ENCODE data around the gene WIZ. TPM values are rescaled to one million over a fixed set of nuclear protein-coding genes. Genes with fewer than 3 reads are reported as not detected.

Gene WIZ
- total and polyA plus RNA-seq, 2 of the 8 experiments (the other 6 are each of a cell fraction or from before 2014, with no cell fraction given) = 12.5 to 33.2 TPM

DNA sequence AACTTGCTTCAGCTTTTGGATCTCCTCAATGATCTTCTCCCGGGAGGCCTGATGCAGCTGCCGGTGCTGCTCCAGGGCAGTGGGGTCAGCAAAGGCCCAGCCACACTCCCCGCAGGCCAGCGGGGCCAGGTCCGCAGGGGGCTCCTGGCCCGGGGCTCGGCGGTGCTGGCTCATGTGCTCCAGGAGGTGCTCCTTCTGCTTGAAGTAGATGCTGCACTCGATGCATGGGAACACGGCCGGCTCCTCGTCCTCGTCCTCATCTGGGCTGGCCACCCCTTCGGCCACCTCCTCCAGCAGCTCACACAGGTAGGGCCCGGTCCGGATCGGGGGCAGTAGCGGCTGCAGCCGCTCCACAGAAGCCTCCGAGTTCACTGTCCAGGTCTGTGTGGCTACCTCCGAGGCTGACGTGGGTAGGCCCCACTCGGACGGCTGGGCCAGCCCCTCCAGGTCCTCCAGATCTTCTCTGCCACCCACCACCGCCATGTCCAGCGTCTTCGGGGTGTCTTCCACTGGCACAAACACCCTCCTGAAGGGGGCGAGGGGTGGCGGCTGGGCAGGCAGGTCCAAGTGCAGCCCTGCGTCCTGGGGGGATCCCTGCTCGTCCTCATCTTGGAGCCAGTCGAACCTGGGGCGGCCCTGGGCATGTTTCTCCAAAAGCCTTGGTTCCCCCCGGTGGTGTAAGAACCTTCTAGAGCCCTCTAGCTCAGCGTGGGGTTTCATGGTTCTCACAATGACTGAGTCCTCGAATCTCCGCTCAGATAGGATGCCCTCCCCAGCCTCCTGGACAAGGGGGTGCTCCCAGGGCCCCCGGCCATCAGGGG is 9.7 kb downstream of the WIZ start:
- Histone ChIP-seq H3K4me3 (ENCODE audit: extremely low read depth in 1 of 4, insufficient read depth in 2 of 4, low read depth in 3 of 4, low read length in 4 of 4) (no peak overlapping the region), H3K9me3 (ENCODE audit: insufficient read depth in 2 of 2, low read depth in 1 of 2, low read length in 1 of 2) (no peaks in the 10 kb centered on the region), H3K23ac (ENCODE audit: insufficient read length) (no peak overlapping the region), H3K4ac (replicated peaks; ENCODE audit: insufficient read length, low read depth, low read length) (no peak overlapping the region), H2BK12ac (ENCODE audit: low read depth, low read length) (no peak overlapping the region), H3K18ac (ENCODE audit: extremely low read depth, low read length) (no peak overlapping the region), H2AFZ (ENCODE audit: low read length) (no peak overlapping the region), H3K56ac (replicated peaks; ENCODE audit: insufficient read length, low read depth, low read length) (no peak overlapping the region), H2BK120ac (replicated peaks; ENCODE audit: low read depth, low read length) (no peak overlapping the region), H3K27ac (ENCODE audit: low read depth, low read length) (no peak overlapping the region), H3K14ac (ENCODE audit: insufficient read length) (no peak overlapping the region), H2BK5ac (ENCODE audit: low read depth, low read length) (no peak overlapping the region), H2BK20ac (ENCODE audit: low read length) (no peak overlapping the region), H4K91ac (replicated peaks; ENCODE audit: insufficient read length, low read length) (no peak overlapping the region), H4K8ac (ENCODE audit: extremely low read depth, insufficient read depth, low read length) (peak overlapping the region; percentile 25; the same call in 1 of the 2 replicates), H4K5ac (ENCODE audit: insufficient read length, low read depth, low read length) (no peak overlapping the region), H3K36me3 (ENCODE audit: control insufficient read depth in 2 of 4, insufficient read depth in 4 of 4, low read length in 3 of 4) (no peaks in the 10 kb centered on the region), H3K9ac (replicated peaks in 1 of 4; ENCODE audit: extremely low read depth in 1 of 4, low read depth in 3 of 4, low read length in 3 of 4) (no peak overlapping the region), H3K4me2 (ENCODE audit: insufficient read depth in 1 of 2, low read depth in 2 of 2, low read length in 2 of 2) (no peak overlapping the region), H2BK15ac (ENCODE audit: low read length) (no peak overlapping the region), H3K4me1 (replicated peaks in 1 of 4; ENCODE audit: control insufficient read depth in 3 of 4, insufficient read depth in 4 of 4, low read length in 3 of 4) (no peaks in the 10 kb centered on the region; a peak in 1 of 7 replicates), H3K23me2 (ENCODE audit: low read depth, low read length) (no peaks in the 10 kb centered on the region), H3K79me2 (ENCODE audit: control insufficient read depth in 1 of 2, insufficient read depth in 2 of 2, low read length in 2 of 2) (no peaks in the 10 kb centered on the region), H2AK5ac (ENCODE audit: low read depth, low read length) (no peak overlapping the region), H3K79me1 (ENCODE audit: low read depth, low read length) (no peaks in the 10 kb centered on the region), H4K20me1 (replicated peaks in 1 of 2; ENCODE audit: control insufficient read depth in 1 of 2, insufficient read depth in 2 of 2, low read length in 2 of 2) (no peaks in the 10 kb centered on the region), H3K27me3 (replicated peaks in 1 of 4; ENCODE audit: control insufficient read depth in 3 of 4, extremely low read depth in 1 of 4, insufficient read depth in 3 of 4, low read length in 3 of 4) (no peaks in the 10 kb centered on the region)
- FAIRE-seq (no peak), DNase-seq (ENCODE audit: low read depth in 1 of 2, low spot score in 2 of 2) (no peak)
- TF ChIP-seq FOSL1 (IDR thresholded peaks at IDR 0.05; ENCODE audit: insufficient read depth, low read depth, low read length) (no peak), RBBP5 (IDR thresholded peaks at IDR 0.05; ENCODE audit: borderline replicate concordance, low read depth, low read length) (no peak), SP4 (IDR thresholded peaks at IDR 0.05; ENCODE audit: low read length) (no peak), GABPA (IDR thresholded peaks at IDR 0.05; ENCODE audit: borderline replicate concordance, insufficient read depth, low read length) (no peak), CEBPB (IDR thresholded peaks at IDR 0.05; ENCODE audit: low read depth, low read length) (no peak), SUZ12 (IDR thresholded peaks at IDR 0.05; ENCODE audit: low read length) (no peak), POU5F1 (IDR thresholded peaks at IDR 0.05; ENCODE audit: low read depth, low read length) (no peak), JUND (IDR thresholded peaks at IDR 0.05; ENCODE audit: low read length) (no peak), CBX8 (IDR thresholded peaks at IDR 0.05; ENCODE audit: borderline replicate concordance, low read depth, low read length) (no peak), NRF1 (IDR thresholded peaks at IDR 0.05; ENCODE audit: low read depth, low read length) (no peak), CTBP2 (IDR thresholded peaks at IDR 0.05; ENCODE audit: borderline replicate concordance, insufficient read depth, insufficient read length, low read length) (no peak), SP1 (IDR thresholded peaks at IDR 0.05; ENCODE audit: low read depth, low read length) (no peak)
- POLR2A ChIA-PET (ENCODE audit: partially characterized antibody) = interaction anchor here (2.6 kb wide), 1 partner anchor 20 kb away, joined by 8 read pairs; the partner anchor contains the start of gene AKAP8L
- WGBS, 2 experiments (ENCODE audit: extremely low coverage in 1 of 2, insufficient coverage in 1 of 2, insufficient read length in 1 of 2, insufficient replicate concordance in 2 of 2, low coverage in 1 of 2, low lambda C conversion rate in 2 of 2, missing lambda C conversion rate in 1 of 2) = 87% methylated on average over 14 of the region's 38 CpGs; no CpG with 5 or more reads in 1 of the 2 experiments
- CTCF ChIA-PET (ENCODE audit: partially characterized antibody) = interaction anchor here (1.1 to 7.5 kb wide), 3 partner anchors 8 to 20 kb away, joined by 3 to 48 read pairs (median 8); partner anchors contain the start of gene AKAP8L

Data from H1 (cell line).